SK-N-DZ (cell line): ENCODE data around the gene GNAS-AS1.

ENCODE experiments used
- DNase-seq: peaks from one replicate; pipeline ENCODE4 v3.0.0-alpha.2; 2015; ENCODE audit warnings: low spot score

The GNAS-AS1 gene

GRCh38 chr20:58863044-58863790, 12.5 kb upstream of the GNAS-AS1 start:
- no peak for DNase-seq

GRCh38 chr20:58855506-58856389, 5.0 kb upstream of the GNAS-AS1 start:
- DNase-seq, result no peak

- DNase-seq, result no peak
Measured at GRCh38 chr20:58854638-58855471, 4.2 kb upstream of the GNAS-AS1 start.

GRCh38 chr20:58853976-58854637, 3.4 kb upstream of the GNAS-AS1 start:
- no peak for DNase-seq

DNA sequence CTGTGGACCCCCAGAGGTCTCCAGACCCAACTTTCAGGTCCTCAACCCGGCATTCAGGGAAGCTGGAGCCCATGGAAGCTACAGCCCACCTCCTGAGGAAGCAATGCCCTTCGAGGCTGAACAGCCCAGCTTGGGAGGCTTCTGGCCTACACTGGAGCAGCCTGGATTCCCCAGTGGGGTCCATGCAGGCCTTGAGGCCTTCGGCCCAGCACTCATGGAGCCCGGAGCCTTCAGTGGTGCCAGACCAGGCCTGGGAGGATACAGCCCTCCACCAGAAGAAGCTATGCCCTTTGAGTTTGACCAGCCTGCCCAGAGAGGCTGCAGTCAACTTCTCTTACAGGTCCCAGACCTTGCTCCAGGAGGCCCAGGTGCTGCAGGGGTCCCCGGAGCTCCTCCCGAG, 2.8 kb upstream of the GNAS-AS1 start:
- DNase-seq, result no peak

- no peak for DNase-seq
Measured at GRCh38 chr20:58852543-58853271, 2.0 kb upstream of the GNAS-AS1 start, which contains the start of gene GNAS. Gene GNAS (plus strand): TSS chr20:58852716.

GRCh38 chr20:58851969-58852458, 1.3 kb upstream of the GNAS-AS1 start:
- DNase-seq, result no peak

- DNase-seq, result no peak
Measured at GRCh38 chr20:58851221-58851968, 693 bp upstream of the GNAS-AS1 start.

DNA sequence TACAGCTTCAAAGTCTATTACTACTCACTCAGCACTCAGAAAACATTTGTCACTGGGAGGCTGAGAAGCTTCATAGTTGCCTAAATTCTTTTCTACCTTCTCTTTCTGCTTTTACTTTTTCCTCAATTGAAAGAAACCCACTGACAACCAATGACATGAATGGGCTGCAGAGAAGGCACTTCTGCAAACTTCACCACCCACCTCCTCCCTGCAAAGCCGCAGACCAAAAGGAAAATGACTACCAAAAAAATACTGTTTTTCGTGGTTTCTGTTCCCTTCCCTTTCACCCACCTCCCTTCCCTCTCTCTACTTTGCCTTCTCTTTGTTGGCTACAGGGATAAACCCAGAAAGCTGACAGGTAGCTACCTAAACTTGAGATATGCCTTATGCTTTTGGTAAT, 3.2 kb downstream of the GNAS-AS1 start:
- no peak for DNase-seq

DNA sequence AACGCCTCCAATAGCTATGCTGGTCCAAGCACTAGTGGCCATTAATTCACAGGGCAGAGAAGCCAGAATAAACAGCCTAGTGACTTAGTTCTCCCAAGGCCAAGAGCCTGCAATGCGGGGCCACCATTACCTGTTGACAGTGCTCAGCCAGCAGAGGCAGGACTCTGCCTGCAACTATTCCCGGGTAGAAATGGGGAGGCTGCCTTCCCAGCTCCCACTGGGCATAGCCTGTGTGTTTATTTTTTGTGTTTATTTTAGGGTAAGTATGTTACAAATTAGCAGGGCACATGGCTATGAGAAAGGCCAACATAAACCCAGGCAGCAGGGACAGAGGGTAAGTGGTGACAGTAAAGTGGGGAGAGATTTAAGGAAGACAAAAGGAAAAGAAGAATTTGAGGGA, 5.0 kb downstream of the GNAS-AS1 start:
- DNase-seq, result no peak

GRCh38 chr20:58843128-58843556, 7.6 kb downstream of the GNAS-AS1 start:
- DNase-seq, result no peak

- no peak for DNase-seq
Measured at GRCh38 chr20:58842276-58842675, 8.4 kb downstream of the GNAS-AS1 start.

- DNase-seq, result no peak
Measured at GRCh38 chr20:58841539-58842264, 9.0 kb downstream of the GNAS-AS1 start.

GRCh38 chr20:58840816-58841538, 9.7 kb downstream of the GNAS-AS1 start:
- DNase-seq, result no peak

- no peak for DNase-seq
Measured at GRCh38 chr20:58839991-58840747, 10.5 kb downstream of the GNAS-AS1 start.

DNA sequence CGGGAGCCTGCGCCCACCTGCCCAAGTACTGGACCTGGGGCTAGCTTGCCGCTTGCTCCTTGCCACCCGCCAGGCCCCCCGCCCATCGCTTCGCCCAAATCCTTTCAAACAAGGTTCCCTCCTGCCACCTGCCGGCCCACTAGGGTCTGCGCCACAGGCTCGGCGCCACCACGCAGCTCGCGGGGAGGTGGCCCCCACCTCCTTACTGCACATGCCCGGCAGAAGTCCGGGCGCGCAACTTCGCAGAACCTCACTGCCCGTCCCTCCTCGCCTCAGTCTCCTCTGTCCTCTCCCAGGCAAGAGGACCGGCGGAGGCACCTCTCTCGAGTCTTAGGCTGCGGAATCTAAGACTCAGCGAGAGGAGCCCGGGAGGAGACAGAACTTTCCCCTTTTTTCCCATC, 11.2 kb downstream of the GNAS-AS1 start:
- DNase-seq, result peak; percentile 65

DNA sequence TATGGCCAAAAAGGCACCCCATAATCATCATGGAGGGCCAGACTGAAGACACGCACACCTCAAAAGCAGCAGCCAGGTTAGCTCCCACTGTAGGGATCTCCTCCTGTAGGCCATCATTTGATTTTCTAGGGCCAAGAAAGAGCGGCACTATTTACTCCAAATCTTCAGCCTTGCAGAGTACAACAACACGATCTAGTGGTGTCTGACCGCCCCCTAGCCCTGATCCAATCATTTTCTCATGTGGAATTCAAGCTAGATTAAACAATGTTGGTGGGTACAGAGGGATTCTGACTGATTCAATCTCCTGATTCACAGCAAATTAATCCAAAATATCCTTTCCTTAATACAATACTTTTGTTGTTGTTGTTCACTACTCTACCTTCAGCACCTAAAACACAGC, 12.5 kb downstream of the GNAS-AS1 start:
- DNase-seq, result no peak
